Middle frontal gyrus (tissue), 1 donor: Measurements from ENCODE around the gene TMEM248.
"Not testable (repeated sequence)": the region's sequence is repeated elsewhere in the genome, so short reads cannot be mapped to it uniquely, and the experiment has no call there.

Experiments
- DNase-seq: peaks from one replicate; pipeline ENCODE4 v3.0.0-alpha.2; 2015; ENCODE audit warnings: low spot score; ENCODE audit errors: extremely low spot score

Gene TMEM248

DNA sequence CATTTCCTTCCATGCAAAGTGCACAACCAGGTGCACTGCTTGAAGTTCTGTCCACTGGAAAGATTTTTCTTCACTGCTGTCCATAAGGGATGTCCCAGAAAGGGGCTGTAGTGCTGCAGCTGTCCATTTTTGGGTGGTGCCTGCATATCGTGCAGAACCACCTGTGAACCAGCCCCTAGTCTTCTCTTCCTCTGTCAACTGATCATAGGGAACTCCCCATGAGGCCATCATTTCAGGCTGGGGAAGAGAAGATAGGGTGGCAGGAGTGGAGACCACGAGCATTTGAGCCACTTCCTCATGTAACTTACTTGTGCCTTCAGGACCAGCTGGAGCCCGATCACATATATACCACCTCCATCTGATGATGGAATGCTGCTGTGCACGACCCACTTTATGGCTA, 12.4 kb upstream of the TMEM248 start:
- DNase-seq, result not testable (repeated sequence)

DNA sequence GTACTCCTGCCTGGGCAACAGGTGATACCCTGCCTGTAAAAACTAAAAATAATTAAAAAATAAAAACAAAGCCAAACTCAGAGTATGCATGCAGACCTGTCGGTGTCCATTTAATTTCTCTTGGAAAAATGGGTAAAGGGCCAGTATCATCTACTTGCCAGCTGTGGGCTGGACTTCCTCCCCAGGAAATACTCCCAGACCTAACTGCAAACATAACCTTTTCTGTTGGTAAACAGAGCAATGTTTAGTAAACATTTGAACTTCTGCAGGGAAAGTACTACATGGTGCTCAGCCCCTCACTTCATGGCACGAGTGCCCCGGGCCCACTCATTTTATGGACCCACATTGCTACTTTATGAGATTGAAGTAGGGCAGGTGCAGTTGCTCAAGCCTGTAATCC, 10.2 kb upstream of the TMEM248 start:
- DNase-seq, result no peak

DNA sequence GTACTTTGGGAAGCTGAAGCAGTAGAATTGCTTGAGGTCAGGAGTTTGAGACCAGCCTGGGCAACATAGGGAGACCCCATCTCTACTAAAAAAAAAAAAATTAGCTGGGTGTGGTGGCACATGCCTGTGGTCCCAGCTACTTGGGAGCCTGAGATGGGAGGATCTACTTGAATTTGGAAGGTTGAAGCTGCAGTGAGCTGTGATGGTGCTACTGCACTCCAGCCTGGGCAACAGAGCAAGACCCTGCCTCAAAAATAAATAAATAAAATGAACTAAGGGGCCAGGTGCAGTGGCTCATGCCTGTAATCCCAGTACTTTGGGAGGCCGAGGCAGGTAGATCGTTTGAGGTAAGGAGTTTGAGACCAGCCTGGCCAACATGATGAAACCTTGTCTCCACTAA, 9.8 kb upstream of the TMEM248 start:
- DNase-seq, result not testable (repeated sequence)

DNA sequence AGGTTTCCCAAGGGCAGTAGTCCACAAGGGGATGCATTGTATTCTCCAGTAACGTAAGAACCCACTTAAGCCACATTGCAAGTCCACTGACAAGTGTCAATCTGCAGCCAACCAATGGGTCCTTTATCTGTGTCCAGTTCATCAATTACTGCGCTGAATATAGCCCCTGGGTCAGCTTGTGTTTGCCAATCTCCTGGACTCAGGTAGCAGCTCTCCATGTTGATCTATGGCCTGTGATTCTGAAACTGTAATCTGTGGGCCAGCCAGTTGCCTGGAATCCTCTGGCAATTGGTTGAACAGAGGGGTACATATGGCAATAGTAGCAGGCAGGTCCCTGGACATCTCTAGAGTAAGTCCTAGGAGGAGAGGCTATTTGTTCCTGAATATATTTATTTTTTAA, 8.8 kb upstream of the TMEM248 start:
- DNase-seq, result no peak

DNA sequence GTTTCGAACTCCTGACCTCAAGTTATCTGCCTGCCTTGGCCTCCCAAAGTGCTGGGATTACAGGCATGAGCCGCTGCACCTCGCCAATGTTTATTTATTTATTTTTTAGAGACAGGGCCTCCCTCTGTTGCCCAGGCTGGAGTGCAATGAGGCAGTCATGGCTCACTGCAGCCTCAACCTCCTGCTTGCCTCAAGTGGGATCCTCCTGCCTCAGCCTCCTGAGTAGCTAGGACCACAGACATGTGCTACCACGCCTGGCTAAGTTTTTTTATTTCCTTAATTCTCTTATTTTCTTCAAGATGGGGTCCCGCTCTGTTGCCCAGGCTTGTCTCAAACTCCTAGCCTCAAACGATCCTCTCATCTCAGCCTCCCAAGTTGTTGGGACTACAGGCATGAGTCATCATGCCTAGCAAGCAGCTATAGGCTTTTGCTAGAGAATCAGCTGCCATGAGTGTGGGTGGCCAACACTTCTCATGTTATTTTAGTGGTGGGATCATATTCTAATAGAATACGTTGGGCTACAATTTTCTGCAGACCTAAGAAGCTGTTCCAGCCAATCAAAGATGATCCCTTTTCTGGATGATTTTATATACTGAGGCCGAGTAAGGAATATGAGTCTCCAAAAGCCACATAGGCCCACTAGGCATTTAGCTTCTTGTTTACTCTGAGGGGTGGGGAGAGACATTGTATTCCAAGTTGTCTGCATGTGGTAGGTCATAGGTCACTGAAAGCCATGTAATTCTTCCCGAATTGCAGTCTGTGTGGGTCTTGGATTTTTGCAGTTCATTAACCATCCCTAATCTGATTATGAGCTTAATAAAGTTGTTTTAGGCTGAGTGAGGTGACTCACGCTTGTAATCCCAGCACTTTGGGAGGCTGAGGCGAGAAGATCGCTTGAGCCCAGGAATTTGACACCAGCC, 7.6 kb upstream of the TMEM248 start:
- no peak for DNase-seq

DNA sequence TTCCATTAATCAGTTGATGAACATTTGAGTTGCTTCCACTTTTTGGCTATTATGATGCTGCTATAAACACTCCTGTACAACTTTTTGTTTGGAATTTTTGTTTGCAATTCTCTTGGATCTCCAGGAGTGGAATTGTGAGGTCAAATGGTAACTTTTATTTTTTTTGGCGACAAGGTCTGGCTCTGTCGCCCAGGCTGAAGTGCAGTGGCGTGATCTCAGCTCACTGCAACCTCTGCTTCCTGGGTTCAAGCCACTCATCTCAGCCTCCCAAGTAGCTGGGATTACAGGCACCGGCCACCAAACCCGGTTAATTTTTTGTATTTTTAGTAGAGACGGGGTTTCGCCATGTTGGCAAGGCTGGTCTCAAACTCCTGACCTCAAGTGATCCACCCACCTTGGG, 3.1 kb upstream of the TMEM248 start:
- DNase-seq, result not testable (repeated sequence)

DNA sequence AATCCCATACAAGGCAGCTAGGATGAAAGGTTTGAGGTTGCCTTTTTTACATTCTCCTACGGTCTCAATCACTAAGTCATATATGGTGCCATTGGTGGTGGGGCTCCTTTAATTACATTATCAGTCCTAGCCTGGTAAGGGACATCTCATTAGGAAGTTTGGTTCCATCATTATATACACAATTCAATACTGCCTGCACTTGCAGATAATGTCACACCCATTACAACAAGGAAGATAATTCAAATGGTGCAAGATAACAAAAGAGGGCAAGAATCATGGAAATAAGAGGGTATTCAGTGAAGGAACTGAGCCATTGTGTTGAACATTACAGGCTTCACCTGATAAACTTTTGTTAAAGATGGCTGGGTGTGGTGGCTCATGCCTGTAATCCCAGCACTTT, 1.7 kb upstream of the TMEM248 start:
- DNase-seq, result no peak

DNA sequence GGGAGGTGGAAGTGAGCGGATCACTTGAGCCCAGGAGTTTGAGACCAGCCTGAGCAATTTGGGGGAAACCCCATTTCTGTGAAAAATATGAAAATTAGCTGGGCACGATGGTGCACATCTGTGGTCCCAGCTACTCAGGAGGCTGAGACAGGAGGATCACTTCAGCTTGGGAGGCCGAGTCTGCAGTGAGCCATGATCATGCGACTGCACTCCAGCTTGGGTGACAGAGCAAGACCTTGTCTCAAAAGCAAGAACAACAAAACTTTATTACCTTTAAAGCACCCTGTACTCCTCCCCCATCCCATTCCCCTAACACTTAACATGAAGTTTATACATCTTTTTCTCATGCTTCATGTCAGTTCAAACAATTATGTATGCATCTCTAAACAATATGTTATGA, 1.3 kb upstream of the TMEM248 start:
- DNase-seq, result no peak

DNA sequence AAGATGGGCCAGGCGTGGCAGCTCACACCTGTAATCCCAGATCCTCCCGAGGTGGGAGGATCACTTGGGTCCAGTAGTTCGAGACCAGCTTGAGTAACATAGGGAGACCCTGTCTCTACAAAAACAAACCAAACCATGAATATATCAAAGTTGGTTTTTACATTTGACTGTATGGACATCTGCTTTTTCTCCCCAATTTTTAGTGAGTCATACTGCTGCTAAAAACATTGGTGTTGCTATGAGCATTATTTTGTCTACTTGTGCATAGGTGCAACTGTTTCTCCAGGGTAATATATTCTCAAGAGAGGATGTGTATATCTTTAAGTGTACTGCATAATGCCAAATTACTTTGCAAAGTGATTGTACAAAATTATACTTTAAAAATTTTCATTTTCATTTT, 769 bp upstream of the TMEM248 start:
- no peak for DNase-seq

DNA sequence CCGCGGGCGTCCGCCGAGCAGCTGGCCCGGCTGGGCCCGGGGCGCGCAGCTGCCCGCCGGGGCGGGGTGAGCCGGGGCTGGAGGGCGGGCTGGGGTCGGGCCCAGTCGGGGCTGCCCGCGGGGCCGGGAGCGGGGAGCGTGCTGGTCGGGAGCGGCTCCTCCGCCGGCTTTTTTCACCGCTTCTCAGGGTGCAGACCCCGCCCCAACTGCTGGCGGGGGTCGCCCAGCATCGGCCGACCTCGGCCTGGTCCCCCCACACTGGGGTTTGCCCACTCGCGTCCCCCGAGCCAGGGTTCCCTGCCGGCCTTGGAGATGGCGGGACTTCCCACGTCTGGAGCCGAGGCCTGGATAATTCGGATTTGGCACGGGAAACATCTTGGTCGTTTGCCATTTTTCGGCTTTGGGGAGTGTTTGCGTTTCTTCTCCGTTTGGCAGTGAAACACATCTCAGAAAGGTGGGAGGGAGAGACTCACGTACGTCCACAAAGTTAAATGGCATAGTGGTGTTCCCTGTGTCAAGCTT, 432 bp downstream of the TMEM248 start:
- DNase-seq, result no peak

DNA sequence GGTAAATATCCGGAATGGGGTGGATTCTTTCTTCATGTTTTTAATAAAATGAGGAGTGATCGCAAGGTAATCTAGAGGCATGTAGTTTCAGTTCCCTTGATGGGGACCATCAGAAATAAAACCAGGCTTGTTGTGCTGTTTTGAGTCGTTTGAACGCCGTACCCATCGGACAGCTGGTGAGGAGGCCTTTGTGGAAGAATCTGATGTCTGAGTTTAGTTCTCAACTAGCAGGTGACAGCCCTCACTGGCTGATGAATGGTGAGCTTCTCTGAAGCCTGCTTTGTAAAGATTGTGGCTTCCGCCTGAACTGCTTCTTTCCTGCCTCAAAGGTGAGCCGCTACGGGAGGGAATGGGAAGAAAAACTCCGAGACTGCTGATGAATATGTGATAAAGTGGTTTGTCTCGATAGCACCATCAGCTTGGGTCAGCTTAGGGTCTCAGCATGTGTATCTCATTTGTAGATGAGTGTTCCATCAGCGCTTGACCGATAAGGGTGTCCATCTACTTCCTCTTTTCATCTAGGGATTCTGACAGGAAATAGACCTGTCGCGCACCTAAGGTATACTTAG, 977 bp downstream of the TMEM248 start:
- no peak for DNase-seq

DNA sequence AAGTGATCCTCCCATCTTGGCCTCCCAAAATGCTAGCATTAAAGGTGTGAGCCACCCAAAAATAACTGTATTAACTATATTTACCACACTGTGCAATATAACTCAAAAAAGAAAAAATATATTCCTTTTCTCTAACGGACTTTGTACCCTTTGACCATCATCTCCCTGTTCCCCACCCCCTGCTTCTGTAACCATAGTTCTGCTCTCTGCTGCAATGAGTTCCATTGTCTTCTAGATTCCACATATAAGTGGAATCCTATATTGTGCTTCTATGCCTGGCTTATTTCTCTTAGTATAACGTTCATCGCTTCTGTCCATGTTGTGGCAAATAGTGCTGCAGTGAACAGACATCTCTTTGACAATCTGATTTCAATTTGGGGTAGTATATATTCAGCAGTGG, 4.2 kb downstream of the TMEM248 start:
- no peak for DNase-seq

DNA sequence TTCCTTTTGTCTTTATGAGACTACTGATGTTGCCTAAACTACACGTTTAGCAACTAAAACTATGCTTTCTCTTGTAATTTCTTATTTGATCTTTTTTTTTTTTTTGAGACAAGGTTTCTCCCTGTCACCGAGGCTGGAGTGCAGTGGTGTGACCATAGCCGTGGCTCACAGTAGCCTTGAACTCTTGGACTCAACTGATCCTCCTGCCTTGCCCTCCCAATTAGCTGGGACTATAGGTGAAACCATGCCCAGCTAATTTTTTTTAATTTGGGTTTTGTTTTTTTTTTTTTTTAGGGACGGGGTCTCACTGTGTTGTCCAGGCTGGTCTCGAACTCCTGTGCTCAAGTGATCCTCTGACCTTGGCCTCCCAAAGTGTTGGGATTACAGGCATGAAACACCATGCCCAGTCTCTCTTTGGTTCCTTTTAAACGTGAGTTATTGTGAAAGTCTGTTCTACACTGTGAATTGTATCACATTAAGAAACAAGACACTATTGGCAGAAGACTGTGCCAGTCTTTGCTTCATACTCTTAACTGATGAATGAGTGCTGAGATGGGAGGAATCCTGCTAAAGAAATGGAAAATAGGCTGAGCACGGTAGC, 6.4 kb downstream of the TMEM248 start:
- no peak for DNase-seq

DNA sequence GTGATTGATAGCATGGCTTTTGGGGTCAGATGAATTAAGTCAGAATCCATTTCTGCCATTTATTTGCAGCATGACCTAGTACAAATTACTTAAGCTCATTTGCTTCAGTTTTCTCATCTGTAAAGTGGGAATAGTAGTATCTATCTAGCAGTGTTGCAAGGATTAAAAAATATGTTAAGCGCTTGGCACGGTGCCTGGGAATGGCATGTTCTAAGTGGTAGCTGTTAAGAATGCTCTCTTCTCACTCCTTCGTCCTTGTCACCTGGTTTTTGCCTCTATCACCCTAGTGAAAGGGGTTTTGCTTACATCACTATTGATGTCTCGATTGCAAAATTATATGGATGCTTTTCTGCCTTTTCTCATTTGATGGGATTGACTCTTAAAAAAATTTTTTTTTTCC, 7.4 kb downstream of the TMEM248 start:
- DNase-seq, result no peak

DNA sequence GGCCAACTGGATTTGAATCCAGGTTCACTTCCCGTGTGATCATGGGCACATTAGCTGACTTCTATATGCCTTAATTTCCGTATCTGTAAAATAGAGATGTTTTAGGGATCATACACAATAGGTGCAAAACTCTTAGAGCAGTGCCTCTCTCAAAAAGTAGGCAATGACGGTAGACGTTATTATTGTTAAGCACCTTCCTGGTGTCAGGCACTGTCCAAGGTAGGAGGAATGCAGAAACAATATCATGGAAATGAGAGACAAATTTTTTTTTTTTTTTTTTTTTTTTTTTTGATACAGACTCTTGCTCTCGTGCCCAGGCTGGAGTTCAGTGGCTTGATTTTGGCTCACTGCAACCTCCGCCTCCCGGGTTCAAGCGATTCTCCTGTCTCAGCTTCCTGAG, 8.1 kb downstream of the TMEM248 start:
- no peak for DNase-seq

DNA sequence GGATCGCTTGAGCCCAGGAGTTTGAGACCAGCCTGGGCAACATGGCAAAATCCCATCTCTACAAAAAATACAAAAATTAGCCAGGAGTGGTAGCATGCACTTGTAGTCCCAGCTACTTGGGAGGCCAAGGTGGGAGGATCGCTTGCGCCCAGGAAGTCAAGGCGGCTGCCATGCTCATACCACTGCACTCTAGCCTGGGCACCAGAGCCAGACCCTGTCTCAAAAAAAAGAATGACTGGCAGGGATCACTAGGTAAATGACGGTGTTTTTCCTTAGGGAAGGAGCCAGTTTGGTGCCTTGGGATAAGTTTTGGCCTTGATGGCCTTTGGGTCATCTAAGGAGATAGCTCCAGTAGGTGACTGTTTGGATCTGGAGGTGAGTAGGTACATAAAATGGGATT, 8.9 kb downstream of the TMEM248 start:
- no peak for DNase-seq

DNA sequence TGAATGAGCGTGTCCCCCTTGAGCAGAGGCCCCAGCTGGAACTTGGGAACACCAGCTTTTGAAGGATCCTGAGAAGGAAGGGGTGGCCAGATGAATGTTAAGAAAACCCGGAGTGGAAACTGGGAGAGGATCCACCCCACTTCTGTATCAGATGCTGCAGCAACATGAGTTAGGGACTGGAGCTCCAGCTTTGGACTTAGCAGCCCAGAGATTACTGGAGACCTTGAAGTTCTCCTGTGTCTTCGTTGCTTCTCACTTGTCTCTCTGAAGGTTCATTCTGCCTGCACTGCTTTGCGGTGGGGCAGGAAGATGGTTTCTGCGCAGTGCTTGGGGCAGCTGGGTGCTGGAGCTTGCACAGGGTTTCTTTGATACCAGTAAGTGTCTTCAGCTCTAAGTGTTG, 9.3 kb downstream of the TMEM248 start:
- no peak for DNase-seq

DNA sequence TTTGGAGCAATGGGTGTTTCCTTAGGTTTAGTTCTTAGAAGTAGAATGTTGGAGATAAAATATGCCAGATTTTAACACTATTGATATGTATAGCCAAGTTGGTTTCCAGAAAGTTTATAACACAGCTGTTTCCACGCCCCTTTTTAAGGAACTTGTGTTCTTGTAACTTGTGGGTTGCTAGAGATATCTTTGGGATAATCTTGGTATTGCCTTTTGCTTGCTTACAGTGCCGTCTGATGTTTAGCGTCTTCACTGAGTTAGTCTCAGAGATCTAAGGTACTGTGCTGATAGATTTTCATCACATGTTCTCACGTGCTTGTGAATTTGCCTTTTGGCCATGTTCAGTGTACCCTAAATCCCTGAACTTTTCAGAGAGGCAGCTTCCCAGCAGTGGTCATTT, 12.4 kb downstream of the TMEM248 start:
- DNase-seq, result no peak

DNA sequence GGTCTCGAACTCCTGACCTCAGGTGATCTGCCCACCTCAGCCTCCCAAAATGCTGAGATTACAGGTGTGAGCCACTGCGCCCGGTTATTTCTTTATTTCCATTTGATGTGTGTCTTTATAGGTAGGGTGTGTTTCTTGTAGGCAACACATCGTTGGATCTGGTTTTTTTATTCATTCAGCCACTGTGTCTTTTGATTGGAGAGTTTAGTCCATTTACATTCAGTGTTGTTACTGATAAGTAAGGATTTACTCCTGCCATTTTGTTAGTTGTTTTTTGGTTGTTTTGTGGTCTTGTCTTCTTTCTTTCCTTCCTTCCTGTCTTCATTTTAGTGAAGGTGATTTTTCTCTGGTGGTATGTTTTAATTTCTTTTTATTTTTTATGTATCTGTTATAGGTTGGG, 16.9 kb downstream of the TMEM248 start:
- DNase-seq, result no peak

DNA sequence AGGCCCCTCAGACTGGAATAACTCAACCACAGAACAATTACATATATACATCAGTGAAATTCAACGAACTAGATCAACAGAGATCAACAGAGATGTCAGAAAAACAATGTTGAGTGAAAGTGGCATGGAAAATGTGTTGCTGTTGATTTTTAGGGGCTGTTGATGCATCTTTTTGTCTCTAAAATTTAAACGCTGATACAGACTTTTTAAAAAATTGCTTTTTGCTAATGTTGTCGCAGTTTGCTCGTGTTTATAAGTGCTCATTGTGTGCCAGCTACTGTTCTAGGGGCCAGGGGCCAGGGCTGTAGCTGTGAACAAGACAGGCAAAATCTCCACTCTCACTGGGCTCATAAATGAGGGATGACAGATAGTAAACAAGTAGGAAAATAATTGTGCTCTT, 18.3 kb downstream of the TMEM248 start:
- no peak for DNase-seq

DNA sequence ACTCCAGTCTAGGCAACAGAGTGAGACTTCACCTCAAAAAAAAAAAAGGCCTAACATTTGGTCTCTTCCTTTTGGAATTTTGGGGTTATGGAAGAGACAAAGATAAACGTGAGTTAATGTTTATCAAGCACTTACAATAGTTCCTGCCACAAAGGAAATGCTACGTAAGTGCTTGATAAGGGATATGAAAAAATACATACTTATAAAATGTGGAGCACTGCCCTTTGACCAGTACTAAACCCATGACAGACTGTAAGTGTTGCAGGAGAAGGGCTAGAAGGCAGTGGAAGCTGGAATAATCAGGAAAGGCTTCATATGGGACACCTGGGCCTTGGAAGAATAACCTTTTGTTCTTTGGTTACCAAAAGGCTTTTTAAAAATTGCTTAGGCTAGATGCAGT, 25.5 kb downstream of the TMEM248 start:
- no peak for DNase-seq

DNA sequence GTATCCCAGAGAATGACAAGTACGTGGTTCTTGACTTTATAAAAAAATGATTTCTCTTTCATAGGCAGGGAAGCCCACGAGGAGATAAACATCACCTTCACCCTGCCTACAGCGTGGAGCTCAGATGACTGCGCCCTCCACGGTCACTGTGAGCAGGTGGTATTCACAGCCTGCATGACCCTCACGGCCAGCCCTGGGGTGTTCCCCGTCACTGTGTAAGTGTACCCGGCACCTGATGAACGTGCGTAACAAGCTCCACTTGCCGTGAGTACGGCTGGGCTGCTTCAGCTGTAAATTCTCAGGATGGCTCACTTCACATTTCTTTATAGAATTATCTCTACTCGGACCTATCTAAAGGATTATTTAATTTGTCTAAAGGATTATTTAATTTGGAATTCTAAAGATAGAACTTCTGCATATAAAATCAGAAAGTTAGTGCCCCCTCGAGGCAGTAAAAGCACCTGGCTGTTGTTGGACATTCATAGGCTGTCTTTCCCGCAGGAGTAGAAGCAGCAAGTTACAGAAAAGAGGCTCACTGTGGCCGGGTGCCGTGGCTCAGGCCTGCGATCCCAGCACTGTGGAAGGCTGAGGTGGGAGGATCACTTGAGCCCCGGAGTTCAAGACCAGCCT, 27.6 kb downstream of the TMEM248 start:
- no peak for DNase-seq
